Tibial artery (tissue), 4 donors: ENCODE results near the gene MXI1.

Experiments
- DNase-seq, 2 donors: peaks; one replicate each; pipeline ENCODE4 v3.0.0-alpha.2; 2019
- H3K27ac ChIP-seq, 2 donors: fragments of 200-600 bp; sonication (generic) in 1 of 2; 1 replicate in 1 of 2; 2 replicates in 1 of 2; pipeline ENCODE4 v1.5.1; 2018 to 2019; ENCODE audit warnings: mild to moderate bottlenecking in 1 of 2
- H3K27me3 ChIP-seq, 2 donors: fragments of 200-600 bp; sonication (generic) in 1 of 2; one replicate each; pipeline versions ENCODE4 v1.5.1 to v1.6.0; 2016 to 2019
- H3K36me3 ChIP-seq, 3 donors: fragments of 200-600 bp; sonication (generic) in 2 of 3; one replicate each; pipeline ENCODE4 v1.5.1; 2016 to 2019; ENCODE audit warnings: mild to moderate bottlenecking in 2 of 3
- H3K4me1 ChIP-seq, 4 donors: fragments of 200-600 bp; sonication (generic) in 2 of 4; 1 replicate in 3 of 4; 2 replicates in 1 of 4; pipeline ENCODE4 v1.5.1; 2016 to 2019
- H3K4me3 ChIP-seq, 2 donors: fragments of 200-600 bp; sonication (generic) in 1 of 2; 1 replicate in 1 of 2; 2 replicates in 1 of 2; pipeline ENCODE4 v1.5.1; 2018 to 2019; ENCODE audit warnings: mild to moderate bottlenecking in 2 of 2
- H3K9me3 ChIP-seq, 3 donors: fragments of 200-600 bp; sonication (generic) in 1 of 3; one replicate each; pipeline ENCODE4 v1.5.1; 2016 to 2019
- intact Hi-C: fragments of 100-400 bp; cut with DNase I; formaldehyde crosslinking; loops from one replicate; pipeline ENCODE4 v1.15.0; 2023; ENCODE audit warnings: low total_unique reads
- TF ChIP-seq, protein P1 (sequence below), 2 experiments: fragments of 200-600 bp in 1 of 2; fragments of 450-650 bp in 1 of 2; IDR thresholded peaks; one replicate each; pipeline ENCODE4 v1.5.1; 2017 to 2019; ENCODE audit warnings: antibody characterized with exemption in 2 of 2, mild to moderate bottlenecking in 1 of 2, moderate library complexity in 1 of 2

MXI1 gene

DNA sequence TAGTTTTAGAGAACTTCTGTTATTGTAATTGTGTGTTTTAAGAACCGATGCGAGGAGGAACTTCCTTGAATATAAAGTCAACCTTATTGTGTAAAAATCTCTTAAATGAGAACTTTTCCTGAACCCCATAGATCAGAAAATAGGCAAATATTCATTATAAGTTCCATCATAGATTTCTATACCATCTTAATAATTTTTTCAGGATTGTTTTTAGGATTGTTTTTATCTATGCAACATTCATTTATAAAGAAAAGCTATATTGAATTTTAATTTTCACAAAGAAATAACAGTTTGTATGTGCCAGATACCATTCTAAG, 99.0 kb downstream of the MXI1 start:
- peaks cover 0 to 33% (median 25%) of the 10 kb centered on the region in 4 donors for H3K4me1 ChIP-seq
- intact Hi-C loops: loop anchor here (5.0 to 10.0 kb wide), 3 partner anchors 191 to 422 kb away; partner anchors contain the start of gene DUSP5
- no peak overlapping the region for H3K4me3 ChIP-seq
- DNase-seq: no peak
- H3K27me3 ChIP-seq: no peaks in the 10 kb centered on the region
- TF ChIP-seq, protein P1, sequence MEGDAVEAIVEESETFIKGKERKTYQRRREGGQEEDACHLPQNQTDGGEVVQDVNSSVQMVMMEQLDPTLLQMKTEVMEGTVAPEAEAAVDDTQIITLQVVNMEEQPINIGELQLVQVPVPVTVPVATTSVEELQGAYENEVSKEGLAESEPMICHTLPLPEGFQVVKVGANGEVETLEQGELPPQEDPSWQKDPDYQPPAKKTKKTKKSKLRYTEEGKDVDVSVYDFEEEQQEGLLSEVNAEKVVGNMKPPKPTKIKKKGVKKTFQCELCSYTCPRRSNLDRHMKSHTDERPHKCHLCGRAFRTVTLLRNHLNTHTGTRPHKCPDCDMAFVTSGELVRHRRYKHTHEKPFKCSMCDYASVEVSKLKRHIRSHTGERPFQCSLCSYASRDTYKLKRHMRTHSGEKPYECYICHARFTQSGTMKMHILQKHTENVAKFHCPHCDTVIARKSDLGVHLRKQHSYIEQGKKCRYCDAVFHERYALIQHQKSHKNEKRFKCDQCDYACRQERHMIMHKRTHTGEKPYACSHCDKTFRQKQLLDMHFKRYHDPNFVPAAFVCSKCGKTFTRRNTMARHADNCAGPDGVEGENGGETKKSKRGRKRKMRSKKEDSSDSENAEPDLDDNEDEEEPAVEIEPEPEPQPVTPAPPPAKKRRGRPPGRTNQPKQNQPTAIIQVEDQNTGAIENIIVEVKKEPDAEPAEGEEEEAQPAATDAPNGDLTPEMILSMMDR (IDR thresholded peaks at IDR 0.05): no peak
- H3K36me3 ChIP-seq: peaks cover 3 to 11% (median 9%) of the 10 kb centered on the region in 3 donors
- no peak overlapping the region for H3K27ac ChIP-seq
- no peaks in the 10 kb centered on the region for H3K9me3 ChIP-seq

- H3K27me3 ChIP-seq: peaks cover 0 to 7% of the 10 kb centered on the region in 2 donors
- H3K9me3 ChIP-seq: no peaks in the 10 kb centered on the region
- H3K27ac ChIP-seq: no peak overlapping the region
- intact Hi-C loops: loop anchor here (5.0 to 10.0 kb wide), 3 partner anchors 189 to 423 kb away; partner anchors contain the start of gene DUSP5
- TF ChIP-seq, protein P1 (IDR thresholded peaks at IDR 0.05): no peak
- DNase-seq: no peak
- H3K4me3 ChIP-seq: no peak overlapping the region
- peaks cover 0 to 19% (median 12%) of the 10 kb centered on the region in 4 donors for H3K4me1 ChIP-seq
- peaks cover 0 to under 1% (median 0%) of the 10 kb centered on the region in 3 donors for H3K36me3 ChIP-seq
These were observed 100.4 kb downstream of the MXI1 start for GRCh38 chr10:110307805-110308204.

DNA sequence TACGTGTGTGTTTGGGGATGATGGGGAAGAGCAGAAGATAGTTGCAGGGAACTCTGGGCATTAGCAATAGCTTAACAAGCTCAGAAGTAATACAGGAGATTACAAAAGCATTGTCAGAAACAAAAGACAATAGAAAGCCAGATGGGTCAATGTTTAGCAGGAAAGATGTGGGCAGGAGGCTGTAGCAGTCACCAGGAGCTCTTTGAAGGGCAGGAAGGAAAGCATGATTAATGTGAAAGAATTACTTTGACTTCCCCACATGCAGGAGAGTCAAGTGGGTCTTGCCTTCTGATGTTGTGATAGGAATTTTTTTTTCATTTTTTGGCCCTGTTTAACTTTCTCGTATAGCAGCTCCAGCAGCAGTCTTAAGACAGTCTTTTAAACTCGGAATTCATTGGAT, 103.3 kb downstream of the MXI1 start:
- peaks cover 0 to 4% (median 1%) of the 10 kb centered on the region in 4 donors for H3K4me1 ChIP-seq
- H3K36me3 ChIP-seq: no peaks in the 10 kb centered on the region
- H3K9me3 ChIP-seq: no peaks in the 10 kb centered on the region
- intact Hi-C loops: no loop called here
- TF ChIP-seq, protein P1 (IDR thresholded peaks at IDR 0.05): no peak
- no peak overlapping the region for H3K27ac ChIP-seq
- H3K27me3 ChIP-seq: peaks cover 0 to 20% of the 10 kb centered on the region in 2 donors
- no peak overlapping the region for H3K4me3 ChIP-seq
- no peak for DNase-seq

DNA sequence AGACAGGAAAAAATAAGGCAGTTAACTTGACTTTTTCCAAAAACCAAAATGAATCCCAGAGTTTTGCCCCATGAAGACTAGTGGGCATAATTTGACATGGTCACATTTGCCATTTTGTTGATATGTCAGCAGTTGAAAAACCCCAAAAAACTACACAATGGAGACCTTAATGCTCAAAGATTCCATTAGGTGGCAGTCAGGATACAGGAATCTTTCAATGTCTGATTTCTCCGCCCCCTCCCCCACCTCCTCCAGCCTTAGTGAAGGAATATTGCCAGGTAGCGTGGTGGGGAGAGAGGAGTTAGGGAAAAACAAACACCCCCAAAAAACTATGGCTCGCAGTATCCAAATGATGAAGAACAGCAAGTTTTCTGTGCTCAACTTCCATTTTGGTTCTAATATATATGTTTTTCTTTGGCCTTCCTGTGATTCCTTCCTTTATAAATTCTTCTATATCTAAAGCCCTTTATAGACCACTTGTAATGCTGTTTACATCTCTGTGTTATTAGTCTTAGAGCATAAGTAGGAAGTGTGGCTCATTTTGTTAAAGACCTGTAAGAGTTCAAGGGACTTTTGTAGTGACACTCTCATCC, 104.0 kb downstream of the MXI1 start:
- Histone ChIP-seq H3K9me3 (no peaks in the 10 kb centered on the region), H3K36me3 (no peaks in the 10 kb centered on the region), H3K4me3 (no peak overlapping the region), H3K4me1 (no peaks in the 10 kb centered on the region), H3K27ac (no peak overlapping the region), H3K27me3 (peaks cover 0 to 20% of the 10 kb centered on the region in 2 donors)
- intact Hi-C loops: no loop called here
- no peak for DNase-seq
- TF ChIP-seq, protein P1 (IDR thresholded peaks at IDR 0.05): peak; percentile 54 to 67

DNA sequence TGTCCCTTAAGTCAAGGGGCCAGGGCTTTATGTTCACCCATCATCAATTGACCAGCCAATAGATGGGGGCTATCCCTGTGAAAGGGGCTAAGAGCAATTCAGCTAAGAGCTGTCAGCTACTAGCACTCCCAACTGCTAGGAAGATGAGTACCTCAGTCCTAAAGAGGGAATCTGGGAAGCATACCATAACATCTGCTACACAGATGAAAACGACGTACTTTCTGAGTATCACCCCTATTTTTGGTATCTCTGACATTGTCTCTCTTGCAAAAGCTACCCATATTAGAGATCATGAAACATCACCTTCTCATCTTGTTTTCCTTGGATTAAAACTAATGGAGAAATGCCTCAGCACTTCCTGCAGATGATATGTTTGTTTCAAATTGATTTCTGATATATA, 104.8 kb downstream of the MXI1 start:
- Histone ChIP-seq H3K27me3 (peaks cover 0 to 20% of the 10 kb centered on the region in 2 donors), H3K4me3 (no peak overlapping the region), H3K4me1 (no peaks in the 10 kb centered on the region), H3K36me3 (no peaks in the 10 kb centered on the region), H3K27ac (no peak overlapping the region), H3K9me3 (no peaks in the 10 kb centered on the region)
- intact Hi-C loops: no loop called here
- TF ChIP-seq, protein P1 (IDR thresholded peaks at IDR 0.05): no peak
- DNase-seq: no peak
